ENCODE data around the gene PTPRE.

The PTPRE gene

DNA sequence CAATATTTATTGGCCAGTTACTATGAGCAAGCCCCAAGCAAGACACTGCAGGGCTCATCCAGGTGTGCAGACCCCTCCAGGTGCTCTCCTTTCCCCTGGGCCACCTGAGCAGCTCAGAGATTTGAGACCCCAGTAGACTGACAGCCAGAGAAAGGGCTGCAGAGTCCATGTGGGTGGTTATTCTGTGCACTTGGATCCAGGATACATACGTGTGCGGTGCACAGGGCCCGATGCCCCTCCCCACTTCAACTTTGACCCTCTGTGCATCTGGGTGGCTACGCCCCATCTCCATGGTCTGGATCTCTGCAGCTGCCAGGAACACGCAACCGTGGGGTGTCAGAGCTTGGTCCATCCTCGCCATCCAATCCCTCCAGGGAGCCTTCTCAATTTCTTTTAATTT lies 146.5 kb downstream of the PTPRE start:
- no peaks in the 10 kb centered on the region for H3K27me3 ChIP-seq (ENCODE audit: low read depth, low read length)
- no peaks in the 10 kb centered on the region for H3K9me3 ChIP-seq (ENCODE audit: insufficient read depth, low read length)
- H3K4me1 ChIP-seq (ENCODE audit: low read length): peaks cover 37% of the 10 kb centered on the region
- H3K36me3 ChIP-seq (replicated peaks; ENCODE audit: low read depth, low read length): peaks cover 70% of the 10 kb centered on the region
- TF ChIP-seq, protein P1, sequence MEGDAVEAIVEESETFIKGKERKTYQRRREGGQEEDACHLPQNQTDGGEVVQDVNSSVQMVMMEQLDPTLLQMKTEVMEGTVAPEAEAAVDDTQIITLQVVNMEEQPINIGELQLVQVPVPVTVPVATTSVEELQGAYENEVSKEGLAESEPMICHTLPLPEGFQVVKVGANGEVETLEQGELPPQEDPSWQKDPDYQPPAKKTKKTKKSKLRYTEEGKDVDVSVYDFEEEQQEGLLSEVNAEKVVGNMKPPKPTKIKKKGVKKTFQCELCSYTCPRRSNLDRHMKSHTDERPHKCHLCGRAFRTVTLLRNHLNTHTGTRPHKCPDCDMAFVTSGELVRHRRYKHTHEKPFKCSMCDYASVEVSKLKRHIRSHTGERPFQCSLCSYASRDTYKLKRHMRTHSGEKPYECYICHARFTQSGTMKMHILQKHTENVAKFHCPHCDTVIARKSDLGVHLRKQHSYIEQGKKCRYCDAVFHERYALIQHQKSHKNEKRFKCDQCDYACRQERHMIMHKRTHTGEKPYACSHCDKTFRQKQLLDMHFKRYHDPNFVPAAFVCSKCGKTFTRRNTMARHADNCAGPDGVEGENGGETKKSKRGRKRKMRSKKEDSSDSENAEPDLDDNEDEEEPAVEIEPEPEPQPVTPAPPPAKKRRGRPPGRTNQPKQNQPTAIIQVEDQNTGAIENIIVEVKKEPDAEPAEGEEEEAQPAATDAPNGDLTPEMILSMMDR (IDR thresholded peaks at IDR 0.05; ENCODE audit: low read depth, low read length): no peak
- TF ChIP-seq EZH2phosphoT487 (IDR thresholded peaks at IDR 0.05; ENCODE audit: low read depth): no peak
- no peak overlapping the region for H2AFZ ChIP-seq (ENCODE audit: low read depth, low read length)
- peaks cover 58% of the 10 kb centered on the region for H3K79me2 ChIP-seq (ENCODE audit: low read length)
- H3K9ac ChIP-seq (ENCODE audit: low read length): no peak overlapping the region
- H4K20me1 ChIP-seq (ENCODE audit: insufficient read depth, low read length): peaks cover 17% of the 10 kb centered on the region
- no peak overlapping the region for H3K27ac ChIP-seq (ENCODE audit: low read length)
- no peak overlapping the region for H3K4me2 ChIP-seq (ENCODE audit: low read length)
- H3K4me3 ChIP-seq (ENCODE audit: low read length): no peak overlapping the region

DNA sequence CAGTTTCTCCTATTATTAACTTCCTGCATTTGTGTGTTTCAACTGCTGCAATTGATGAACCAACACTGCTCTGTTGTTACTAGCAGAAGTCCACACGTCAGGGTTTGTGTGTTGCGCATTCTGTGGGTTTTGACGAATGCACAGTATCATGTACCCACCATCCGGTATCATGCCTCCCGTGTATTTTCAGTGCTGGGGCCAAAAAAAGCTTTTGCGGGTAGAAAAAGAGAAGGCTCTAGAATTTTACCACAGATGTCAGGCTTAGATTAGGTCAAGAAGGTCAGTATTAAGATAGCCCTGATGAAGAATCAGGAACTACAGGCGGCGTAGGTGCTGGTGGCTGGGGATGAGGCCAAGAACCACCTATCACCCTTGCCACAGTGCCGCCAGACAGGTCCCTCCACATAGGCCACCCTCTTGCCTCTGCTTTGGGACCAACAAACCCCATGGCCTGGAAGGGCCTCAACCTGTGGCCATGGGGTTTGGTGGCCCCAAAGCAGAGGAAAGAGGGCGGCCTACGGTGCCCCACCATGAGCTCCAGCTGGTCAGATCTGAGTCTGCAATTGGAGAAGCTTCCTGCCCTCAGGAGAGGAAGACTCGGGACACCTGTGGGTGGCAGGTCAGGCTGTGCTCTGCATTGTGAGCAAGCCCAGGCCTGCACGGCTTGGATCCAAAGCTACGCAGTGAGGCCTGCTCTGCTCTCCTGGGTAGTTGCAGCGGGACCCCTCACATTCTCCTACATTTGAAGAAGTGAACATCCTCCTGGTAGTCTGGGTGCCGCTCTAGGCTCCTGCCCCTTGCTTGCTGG lies 147.5 kb downstream of the PTPRE start:
- H3K9me3 ChIP-seq (ENCODE audit: insufficient read depth, low read length): no peaks in the 10 kb centered on the region
- no peak overlapping the region for H3K9ac ChIP-seq (ENCODE audit: low read length)
- H3K36me3 ChIP-seq (replicated peaks; ENCODE audit: low read depth, low read length): peaks cover 66% of the 10 kb centered on the region
- H3K79me2 ChIP-seq (ENCODE audit: low read length): peaks cover 49% of the 10 kb centered on the region
- no peak overlapping the region for H3K4me3 ChIP-seq (ENCODE audit: low read length)
- TF ChIP-seq, protein P1 (IDR thresholded peaks at IDR 0.05; ENCODE audit: low read depth, low read length): no peak
- TF ChIP-seq EZH2phosphoT487 (IDR thresholded peaks at IDR 0.05; ENCODE audit: low read depth): no peak
- H4K20me1 ChIP-seq (ENCODE audit: insufficient read depth, low read length): peaks cover 17% of the 10 kb centered on the region
- H3K4me1 ChIP-seq (ENCODE audit: low read length): peaks cover 45% of the 10 kb centered on the region
- H3K4me2 ChIP-seq (ENCODE audit: low read length): no peak overlapping the region
- no peaks in the 10 kb centered on the region for H3K27me3 ChIP-seq (ENCODE audit: low read depth, low read length)
- no peak overlapping the region for H2AFZ ChIP-seq (ENCODE audit: low read depth, low read length)
- H3K27ac ChIP-seq (ENCODE audit: low read length): no peak overlapping the region

DNA sequence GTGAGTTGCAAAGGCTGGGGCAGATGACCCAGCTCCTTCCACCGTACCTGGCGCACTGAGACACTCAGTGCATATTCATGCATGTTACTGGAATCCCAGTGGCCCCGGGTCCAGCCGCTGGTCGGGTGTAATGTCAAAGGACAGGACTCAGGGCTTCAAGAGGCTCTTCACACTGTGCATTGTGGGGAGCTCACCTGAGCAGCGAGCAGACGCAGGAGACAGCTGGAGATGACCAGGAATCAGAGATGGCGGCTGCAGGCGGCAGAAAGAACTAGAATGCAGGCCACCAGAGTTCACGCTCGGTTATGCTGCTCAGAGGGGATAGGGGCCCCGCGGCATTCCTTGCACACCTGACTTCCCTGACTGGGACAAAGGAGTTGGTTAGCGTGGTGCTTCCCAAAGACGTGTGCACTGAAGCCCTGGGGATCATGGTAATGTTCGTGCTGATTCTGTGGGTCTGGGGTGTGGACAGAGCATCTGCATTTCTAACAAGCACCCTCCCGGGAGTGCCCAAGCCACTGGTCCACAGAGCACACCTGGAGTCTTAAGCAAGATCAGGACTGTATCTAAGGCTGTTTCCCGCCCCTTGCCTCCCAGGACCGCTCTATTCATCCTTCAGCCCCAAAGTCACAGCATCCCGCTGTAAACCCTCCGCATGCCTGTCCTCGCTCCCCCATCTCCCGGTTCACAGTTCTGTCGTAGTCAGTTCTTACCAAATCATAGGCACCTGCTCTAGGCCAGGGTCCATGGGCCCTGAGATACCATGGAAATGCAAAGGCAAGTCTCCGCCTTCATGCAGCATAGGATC lies 148.4 kb downstream of the PTPRE start:
- Histone ChIP-seq H3K4me1 (ENCODE audit: low read length) (peaks cover 47% of the 10 kb centered on the region), H3K27me3 (ENCODE audit: low read depth, low read length) (no peaks in the 10 kb centered on the region), H3K4me3 (ENCODE audit: low read length) (no peak overlapping the region), H3K9ac (ENCODE audit: low read length) (no peak overlapping the region), H3K4me2 (ENCODE audit: low read length) (no peak overlapping the region), H3K27ac (ENCODE audit: low read length) (no peak overlapping the region), H4K20me1 (ENCODE audit: insufficient read depth, low read length) (peaks cover 16% of the 10 kb centered on the region), H3K36me3 (replicated peaks; ENCODE audit: low read depth, low read length) (peaks cover 72% of the 10 kb centered on the region), H2AFZ (ENCODE audit: low read depth, low read length) (no peak overlapping the region), H3K79me2 (ENCODE audit: low read length) (peaks cover 49% of the 10 kb centered on the region), H3K9me3 (ENCODE audit: insufficient read depth, low read length) (no peaks in the 10 kb centered on the region)
- TF ChIP-seq, protein P1 (IDR thresholded peaks at IDR 0.05; ENCODE audit: low read depth, low read length): no peak
- TF ChIP-seq EZH2phosphoT487 (IDR thresholded peaks at IDR 0.05; ENCODE audit: low read depth): no peak
